Activated naive CD8-positive, alpha-beta T cell treated with anti-CD3 and anti-CD28 coated beads for 36 hours (primary cell): ENCODE measurements around the gene MACROD2. TPM values are rescaled to one million over a fixed set of nuclear protein-coding genes. Genes with fewer than 3 reads are reported as not detected.
"Not testable (repeated sequence)": the region's sequence is repeated elsewhere in the genome, so short reads cannot be mapped to it uniquely, and the experiment has no call there.

Source experiments
- DNase-seq: peaks from one replicate; pipeline ENCODE4 v3.0.0; 2021
- H3K27ac Mint-ChIP-seq: one replicate; pipeline ENCODE4 v1.8.0; 2022; ENCODE audit warnings: mild to moderate bottlenecking, moderate library complexity, mixed read lengths
- H3K27me3 Mint-ChIP-seq: one replicate; pipeline ENCODE4 v1.8.0; 2022; ENCODE audit warnings: mild to moderate bottlenecking, mixed read lengths
- H3K36me3 Mint-ChIP-seq: one replicate; pipeline ENCODE4 v1.8.0; 2021; ENCODE audit warnings: mild to moderate bottlenecking, mixed read lengths
- H3K4me1 Mint-ChIP-seq: one replicate; pipeline ENCODE4 v1.8.0; 2021; ENCODE audit warnings: mixed read lengths
- H3K4me3 Mint-ChIP-seq: one replicate; pipeline ENCODE4 v1.8.0; 2022; ENCODE audit warnings: mild to moderate bottlenecking, moderate library complexity, mixed read lengths
- H3K9me3 Mint-ChIP-seq: one replicate; pipeline ENCODE4 v1.8.0; 2022; ENCODE audit warnings: mixed read lengths
- total RNA-seq, 2 experiments: library from RNA; stranded (reverse); gene quantifications; one replicate each; pipeline ENCODE4 v1.2.3, GENCODE V29; 2021

MACROD2 gene
- total RNA-seq, 2 experiments from 2014 or later, result 0.12 to 0.14 TPM

DNA sequence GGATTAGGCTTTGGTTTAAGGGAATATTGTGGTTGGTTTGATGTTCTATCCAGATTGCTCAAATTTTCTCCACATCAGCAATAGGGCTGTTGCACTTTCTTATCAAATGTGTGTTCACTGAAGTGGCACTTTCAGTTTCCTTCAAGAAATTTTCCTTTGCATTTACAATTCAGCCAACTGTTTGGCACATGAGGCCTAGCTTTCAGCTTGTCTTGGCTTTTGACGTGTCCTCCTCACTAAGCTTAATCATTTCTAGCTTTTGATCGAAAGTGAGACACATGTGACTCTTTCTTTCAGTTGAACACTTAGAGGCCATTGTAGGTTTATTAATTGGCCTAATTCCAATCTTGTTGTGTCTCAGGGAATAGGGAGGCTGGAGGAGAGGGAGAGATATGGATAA is 237.3 kb downstream of the MACROD2 start:
- DNase-seq, result no peak
- no peak overlapping the region for H3K4me3 Mint-ChIP-seq
- H3K27me3 Mint-ChIP-seq, result no peaks in the 10 kb centered on the region
- H3K4me1 Mint-ChIP-seq, result no peaks in the 10 kb centered on the region
- H3K9me3 Mint-ChIP-seq, result no peaks in the 10 kb centered on the region
- H3K36me3 Mint-ChIP-seq, result no peaks in the 10 kb centered on the region
- H3K27ac Mint-ChIP-seq, result no peak overlapping the region

DNA sequence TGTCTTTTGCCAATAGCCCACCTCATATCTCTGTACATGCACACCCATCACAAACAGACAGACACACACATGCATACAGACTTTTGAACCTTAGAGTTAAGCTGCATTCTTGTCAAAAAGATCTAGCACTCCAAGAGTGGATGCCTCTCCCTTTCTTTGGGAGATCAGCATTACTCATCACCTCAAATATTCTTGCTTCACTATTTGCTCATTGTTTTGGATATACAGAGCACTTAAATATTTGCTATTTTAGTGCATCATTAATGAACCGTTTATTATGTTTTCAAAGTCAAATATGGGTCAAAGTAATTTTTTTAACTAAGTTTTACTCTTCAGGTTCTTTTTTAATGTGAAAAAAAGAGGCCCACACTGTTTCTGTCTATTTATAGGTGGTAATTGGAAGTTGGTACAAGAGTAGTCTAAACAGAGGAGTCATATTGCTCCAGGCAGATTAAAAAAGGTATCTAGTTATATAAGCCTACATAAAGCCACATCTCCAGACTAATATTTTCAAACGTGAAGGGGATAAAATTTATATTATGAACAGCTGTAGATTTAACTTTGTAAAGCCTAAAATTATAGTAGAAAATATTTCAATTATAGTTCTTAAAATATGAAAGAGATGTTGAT is 239.5 kb downstream of the MACROD2 start:
- Mint-ChIP-seq H3K4me3 (no peak overlapping the region), H3K36me3 (no peaks in the 10 kb centered on the region), H3K27me3 (no peaks in the 10 kb centered on the region), H3K9me3 (peaks cover 5% of the 10 kb centered on the region), H3K27ac (no peak overlapping the region), H3K4me1 (no peaks in the 10 kb centered on the region)
- DNase-seq, result no peak

DNA sequence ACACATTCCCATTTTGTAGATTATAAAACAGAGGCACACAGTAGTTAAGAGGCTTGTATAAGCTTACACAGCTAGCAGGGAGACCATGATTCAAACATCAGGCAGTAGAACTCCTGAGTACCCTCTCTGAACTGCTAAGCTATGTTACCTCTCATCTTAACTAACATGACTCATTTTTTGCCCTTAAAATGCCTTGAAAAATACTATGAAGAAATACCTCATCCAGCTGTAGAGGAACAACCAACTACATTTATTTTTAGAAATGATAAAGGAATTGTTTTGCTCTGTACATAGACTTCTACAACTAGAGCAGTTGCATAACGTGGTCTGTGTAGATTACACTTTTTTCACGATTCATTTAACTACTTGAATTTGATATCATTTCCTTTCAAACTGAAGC is 240.0 kb downstream of the MACROD2 start:
- Mint-ChIP-seq H3K4me3 (no peak overlapping the region), H3K4me1 (no peaks in the 10 kb centered on the region), H3K36me3 (no peaks in the 10 kb centered on the region), H3K27ac (no peak overlapping the region), H3K9me3 (peaks cover 5% of the 10 kb centered on the region), H3K27me3 (no peaks in the 10 kb centered on the region)
- no peak for DNase-seq

DNA sequence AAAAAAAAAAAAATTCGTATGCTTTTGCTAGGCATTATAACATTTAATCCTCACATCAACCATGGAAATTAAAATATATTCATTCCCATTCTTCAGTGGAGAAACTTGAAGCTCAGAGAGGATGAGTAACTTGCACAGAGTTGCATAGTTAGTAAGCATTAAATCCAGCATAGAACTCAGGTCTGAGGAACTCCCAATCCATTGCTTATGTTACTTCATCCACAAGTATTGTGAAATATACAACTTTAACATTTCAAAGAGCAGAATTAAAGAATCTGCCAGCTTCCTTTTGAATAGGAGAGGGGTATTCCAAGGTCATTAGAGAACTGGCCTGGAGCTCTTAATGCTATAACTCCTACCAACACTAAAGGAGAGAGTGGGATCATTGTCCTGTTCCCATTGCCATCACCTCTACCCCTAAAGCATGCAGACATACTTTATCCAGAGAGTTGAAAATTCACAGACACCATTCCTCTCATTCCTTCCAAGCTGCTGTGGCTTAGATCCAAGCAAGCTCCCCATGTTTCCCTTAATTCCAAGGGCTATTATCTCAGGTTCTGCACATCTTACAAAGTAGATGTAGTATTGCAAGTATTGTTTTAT is 250.2 kb downstream of the MACROD2 start:
- Mint-ChIP-seq H3K4me1 (no peaks in the 10 kb centered on the region), H3K36me3 (no peaks in the 10 kb centered on the region), H3K4me3 (no peak overlapping the region), H3K27me3 (no peaks in the 10 kb centered on the region), H3K27ac (no peak overlapping the region), H3K9me3 (no peaks in the 10 kb centered on the region)
- DNase-seq, result no peak

DNA sequence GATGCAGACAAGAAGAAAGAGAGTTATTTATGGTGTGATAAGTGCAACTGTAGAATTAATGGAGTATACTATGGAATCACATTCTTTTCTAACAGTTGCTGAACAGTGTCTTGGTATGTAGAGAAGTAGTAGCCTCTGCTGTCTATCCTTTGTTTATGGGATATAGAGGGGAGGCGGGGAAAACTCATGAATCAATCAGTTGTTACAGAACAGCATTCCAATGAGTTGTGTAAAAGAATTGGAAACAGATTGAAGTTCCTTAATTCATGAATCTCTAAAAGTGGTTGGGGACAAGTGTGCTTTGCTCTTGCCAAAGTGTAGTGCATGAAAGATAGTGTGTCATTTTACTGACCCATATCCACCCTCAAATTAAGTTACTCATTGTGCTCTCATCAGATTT is 264.4 kb downstream of the MACROD2 start:
- H3K4me3 Mint-ChIP-seq, result no peak overlapping the region
- H3K36me3 Mint-ChIP-seq, result no peaks in the 10 kb centered on the region
- no peak overlapping the region for H3K27ac Mint-ChIP-seq
- H3K4me1 Mint-ChIP-seq, result no peaks in the 10 kb centered on the region
- no peak for DNase-seq
- no peaks in the 10 kb centered on the region for H3K27me3 Mint-ChIP-seq
- H3K9me3 Mint-ChIP-seq, result peaks cover 9% of the 10 kb centered on the region

DNA sequence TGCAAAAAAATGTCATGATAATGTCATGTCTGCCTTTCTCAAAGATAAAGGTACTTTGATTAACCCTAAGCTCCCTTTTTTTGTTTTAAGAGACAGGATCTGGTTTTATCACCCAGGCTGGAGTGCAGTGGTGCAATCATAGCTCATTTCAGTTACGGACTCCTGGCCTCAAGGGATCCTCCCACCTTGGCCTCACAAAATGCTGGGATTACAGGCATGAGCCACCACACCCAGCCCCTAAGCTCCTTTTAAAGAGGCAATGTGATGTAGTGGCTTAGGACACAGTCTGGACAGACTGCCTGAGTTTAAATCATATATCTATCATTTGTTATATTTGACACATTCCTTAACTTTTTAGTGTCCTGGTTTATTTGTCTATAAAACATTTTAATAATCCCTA is 265.1 kb downstream of the MACROD2 start:
- DNase-seq, result no peak
- H3K4me3 Mint-ChIP-seq, result no peak overlapping the region
- peaks cover 9% of the 10 kb centered on the region for H3K9me3 Mint-ChIP-seq
- H3K36me3 Mint-ChIP-seq, result no peaks in the 10 kb centered on the region
- H3K4me1 Mint-ChIP-seq, result no peaks in the 10 kb centered on the region
- H3K27ac Mint-ChIP-seq, result no peak overlapping the region
- H3K27me3 Mint-ChIP-seq, result no peaks in the 10 kb centered on the region

DNA sequence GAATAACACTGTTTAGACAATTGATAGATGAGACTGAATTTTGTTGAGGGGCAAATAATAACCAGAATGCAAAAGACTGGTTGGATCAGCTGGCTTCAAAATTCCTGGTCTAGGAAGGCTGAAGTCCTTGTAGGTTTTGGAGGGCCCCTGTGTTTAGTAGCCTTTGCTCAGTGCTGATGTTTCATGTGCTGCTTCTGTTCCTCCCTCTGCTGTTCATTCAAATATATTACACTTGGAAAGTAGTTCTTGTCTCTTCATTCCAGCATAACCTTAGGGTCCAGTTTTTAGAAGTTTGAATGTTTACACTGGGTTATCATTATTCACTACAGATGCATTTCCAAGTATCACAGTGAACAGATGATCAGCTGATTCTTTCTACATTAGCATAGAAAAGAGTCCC is 269.6 kb downstream of the MACROD2 start:
- Mint-ChIP-seq H3K27ac (no peak overlapping the region), H3K27me3 (no peaks in the 10 kb centered on the region), H3K4me3 (no peak overlapping the region), H3K4me1 (no peaks in the 10 kb centered on the region), H3K36me3 (no peaks in the 10 kb centered on the region), H3K9me3 (peaks cover 2% of the 10 kb centered on the region)
- no peak for DNase-seq

DNA sequence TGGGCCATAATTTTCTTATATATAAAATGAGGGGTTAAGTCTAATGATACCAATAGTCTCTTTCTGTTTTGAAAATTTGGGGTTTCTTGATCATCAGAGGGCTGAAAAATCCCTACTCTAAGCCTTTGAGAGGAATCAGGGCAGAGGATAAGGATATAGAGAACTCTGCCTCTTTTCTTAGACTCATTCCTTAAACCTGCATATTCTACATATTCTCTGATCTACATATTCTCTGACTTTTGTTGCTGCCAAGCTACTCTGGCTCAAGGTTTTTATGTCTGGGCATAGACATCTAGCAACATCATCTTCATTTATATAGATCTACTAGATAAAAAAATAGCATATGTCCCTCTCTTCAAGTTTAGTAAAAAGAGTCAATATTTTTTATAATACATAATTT is 270.9 kb downstream of the MACROD2 start:
- Mint-ChIP-seq H3K27ac (no peak overlapping the region), H3K4me3 (no peak overlapping the region), H3K27me3 (no peaks in the 10 kb centered on the region), H3K4me1 (no peaks in the 10 kb centered on the region), H3K9me3 (peaks cover 4% of the 10 kb centered on the region), H3K36me3 (no peaks in the 10 kb centered on the region)
- no peak for DNase-seq

DNA sequence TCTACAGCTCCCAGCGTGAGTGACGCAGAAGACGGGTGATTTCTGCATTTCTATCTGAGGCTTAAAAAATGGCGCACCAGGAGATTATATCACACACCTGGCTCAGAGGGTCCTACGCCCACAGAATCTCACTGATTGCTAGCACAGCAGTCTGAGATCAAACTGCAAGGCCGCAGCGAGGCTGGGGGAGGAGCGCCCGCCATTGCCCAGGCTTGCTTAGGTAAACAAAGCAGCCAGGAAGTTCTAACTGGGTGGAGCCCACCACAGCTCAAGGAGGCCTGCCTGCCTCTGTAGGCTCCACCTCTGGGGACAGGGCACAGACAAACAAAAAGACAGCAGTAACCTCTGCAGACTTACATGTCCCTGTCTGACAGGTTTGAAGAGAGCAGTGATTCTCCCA is 275.4 kb downstream of the MACROD2 start:
- not testable (repeated sequence) for H3K36me3 Mint-ChIP-seq, H3K27ac Mint-ChIP-seq, H3K27me3 Mint-ChIP-seq, H3K4me3 Mint-ChIP-seq, H3K4me1 Mint-ChIP-seq, H3K9me3 Mint-ChIP-seq, DNase-seq

DNA sequence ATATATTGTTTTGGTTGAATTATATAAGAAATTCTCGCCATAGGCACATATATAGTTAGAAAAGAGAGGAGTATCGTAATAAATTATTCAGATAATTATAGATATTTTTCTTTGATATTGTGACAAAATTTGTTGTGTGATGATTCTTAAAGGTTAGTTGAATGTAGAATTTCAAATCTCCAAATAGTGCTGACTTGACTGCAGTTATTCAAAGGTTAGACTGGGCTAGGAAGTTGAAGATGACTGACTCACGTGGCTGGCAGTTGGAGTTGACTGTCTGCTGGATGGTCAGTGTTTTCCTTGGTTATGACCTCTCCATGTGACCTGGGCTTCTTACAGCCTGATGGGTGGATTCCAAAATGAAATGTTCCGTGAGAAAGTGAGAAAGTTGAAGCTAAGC is 286.8 kb downstream of the MACROD2 start:
- no peaks in the 10 kb centered on the region for H3K36me3 Mint-ChIP-seq
- no peak overlapping the region for H3K4me3 Mint-ChIP-seq

DNA sequence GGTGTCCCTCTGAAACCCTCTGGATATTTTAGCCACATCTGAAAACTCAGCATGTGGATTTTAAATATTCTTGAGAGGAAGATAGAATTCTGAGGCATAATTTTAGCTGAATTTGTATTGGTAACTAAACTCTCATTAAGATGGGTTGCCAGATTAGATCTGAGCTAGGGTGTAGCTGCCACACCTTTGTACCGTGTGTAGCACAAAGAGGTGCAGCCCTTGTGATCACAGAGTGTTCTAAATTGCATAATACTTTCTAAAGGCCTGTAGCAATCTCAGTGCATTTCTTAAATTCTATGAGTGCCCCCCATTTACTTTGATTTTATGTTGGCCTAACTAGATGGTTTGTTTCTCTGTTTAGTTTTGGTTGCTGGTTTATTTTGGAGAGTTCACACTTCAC is 289.1 kb downstream of the MACROD2 start:
- Mint-ChIP-seq H3K27ac (no peak overlapping the region), H3K4me3 (no peak overlapping the region), H3K9me3 (peaks cover 2% of the 10 kb centered on the region), H3K36me3 (no peaks in the 10 kb centered on the region), H3K27me3 (no peaks in the 10 kb centered on the region), H3K4me1 (no peaks in the 10 kb centered on the region)
- no peak for DNase-seq

More for the DNA sequence above, 286.8 kb downstream of the MACROD2 start:
- Mint-ChIP-seq H3K27ac (no peak overlapping the region), H3K9me3 (peaks cover 4% of the 10 kb centered on the region), H3K27me3 (no peaks in the 10 kb centered on the region), H3K4me1 (no peaks in the 10 kb centered on the region)
- no peak for DNase-seq

DNA sequence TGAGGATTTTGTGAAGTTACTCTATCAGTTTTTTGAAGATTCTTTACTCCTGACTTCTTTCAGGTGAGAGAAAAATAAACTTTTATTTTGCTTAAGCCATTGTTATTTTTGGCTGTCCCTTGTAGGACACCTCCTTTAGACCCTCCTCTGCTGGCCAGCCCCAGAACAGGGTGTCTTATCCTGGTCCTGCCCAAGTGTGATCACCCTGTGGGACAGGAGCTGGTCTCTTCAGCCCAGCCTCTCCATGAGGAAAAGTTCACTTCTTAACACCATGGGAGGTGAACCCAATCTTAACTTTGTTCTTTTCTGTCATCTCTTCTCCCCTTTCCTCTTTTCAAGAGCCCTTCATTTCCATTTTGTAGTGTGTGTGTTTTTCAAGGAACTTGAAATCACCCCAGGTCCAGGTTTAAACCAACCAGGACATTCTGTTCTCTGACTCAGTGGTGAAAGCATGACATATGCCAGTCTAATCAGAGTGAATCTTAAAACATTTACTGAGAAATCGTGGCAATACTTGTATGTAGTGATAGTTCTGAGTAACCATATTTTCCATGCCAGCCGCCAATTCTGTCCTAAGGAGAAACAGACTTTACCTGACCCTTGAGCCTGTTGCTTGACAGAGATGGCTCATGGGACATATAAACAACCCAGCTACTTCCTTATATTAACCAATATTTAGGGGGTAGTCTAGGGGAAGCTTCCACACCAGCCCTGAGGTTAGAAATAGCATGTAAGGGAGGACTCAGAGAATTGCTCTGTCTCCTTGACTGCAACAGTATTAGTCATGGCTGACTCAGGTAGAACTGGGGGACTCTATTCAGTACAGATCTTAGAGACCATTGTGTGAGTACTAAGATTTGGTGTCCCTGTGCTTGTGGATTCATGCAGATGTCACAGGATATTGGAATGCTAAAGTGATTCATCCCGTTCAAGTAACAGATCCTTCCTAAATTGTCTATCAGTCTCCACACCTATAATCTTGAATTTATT is 293.3 kb downstream of the MACROD2 start:
- Mint-ChIP-seq H3K9me3 (peaks cover 2% of the 10 kb centered on the region), H3K4me3 (no peak overlapping the region), H3K27me3 (no peaks in the 10 kb centered on the region), H3K36me3 (no peaks in the 10 kb centered on the region), H3K4me1 (no peaks in the 10 kb centered on the region), H3K27ac (no peak overlapping the region)
- no peak for DNase-seq

DNA sequence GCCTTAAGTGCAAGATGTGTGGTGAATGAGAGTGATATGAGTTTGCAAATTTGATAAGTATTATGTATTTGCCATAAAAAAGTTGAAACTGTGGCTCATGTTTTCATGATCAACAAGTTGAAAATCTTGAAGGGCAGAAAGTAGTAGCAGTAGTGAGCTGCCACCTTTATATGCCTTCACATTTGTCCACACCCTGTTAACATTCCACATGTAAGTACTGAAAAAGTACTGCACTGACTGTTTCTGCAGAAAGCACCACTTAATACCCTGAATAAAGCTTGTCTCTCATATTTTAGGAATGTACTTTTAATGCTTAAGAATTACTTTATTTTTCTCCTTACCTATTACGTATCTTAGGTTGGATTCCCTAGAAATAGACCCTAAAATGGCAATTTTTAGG is 296.2 kb downstream of the MACROD2 start:
- Mint-ChIP-seq H3K4me3 (no peak overlapping the region), H3K36me3 (no peaks in the 10 kb centered on the region), H3K9me3 (no peaks in the 10 kb centered on the region), H3K27ac (no peak overlapping the region), H3K4me1 (no peaks in the 10 kb centered on the region), H3K27me3 (no peaks in the 10 kb centered on the region)
- DNase-seq, result no peak

DNA sequence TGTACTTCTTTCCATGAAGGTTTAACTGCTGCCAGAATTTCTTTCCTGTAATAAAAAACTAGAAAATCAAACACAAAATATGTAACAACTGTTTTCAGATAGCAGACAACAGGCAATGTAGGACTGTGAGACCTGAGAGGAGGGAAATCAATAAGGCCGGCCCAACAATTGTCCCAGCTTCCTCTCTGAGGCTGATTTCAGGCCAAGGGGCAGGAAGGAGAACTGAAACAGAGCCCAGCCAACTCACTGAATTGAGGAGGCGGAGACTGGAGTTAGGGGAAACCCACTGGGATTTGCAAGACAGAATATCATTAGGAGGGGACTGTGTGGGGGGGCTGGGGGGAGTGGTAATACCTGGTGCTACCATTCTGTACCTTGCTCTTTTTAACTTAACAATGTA is 299.9 kb downstream of the MACROD2 start:
- no peak for DNase-seq
- Mint-ChIP-seq H3K4me1 (no peaks in the 10 kb centered on the region), H3K9me3 (peaks cover 3% of the 10 kb centered on the region), H3K4me3 (no peak overlapping the region), H3K27me3 (no peaks in the 10 kb centered on the region), H3K36me3 (no peaks in the 10 kb centered on the region), H3K27ac (no peak overlapping the region)

DNA sequence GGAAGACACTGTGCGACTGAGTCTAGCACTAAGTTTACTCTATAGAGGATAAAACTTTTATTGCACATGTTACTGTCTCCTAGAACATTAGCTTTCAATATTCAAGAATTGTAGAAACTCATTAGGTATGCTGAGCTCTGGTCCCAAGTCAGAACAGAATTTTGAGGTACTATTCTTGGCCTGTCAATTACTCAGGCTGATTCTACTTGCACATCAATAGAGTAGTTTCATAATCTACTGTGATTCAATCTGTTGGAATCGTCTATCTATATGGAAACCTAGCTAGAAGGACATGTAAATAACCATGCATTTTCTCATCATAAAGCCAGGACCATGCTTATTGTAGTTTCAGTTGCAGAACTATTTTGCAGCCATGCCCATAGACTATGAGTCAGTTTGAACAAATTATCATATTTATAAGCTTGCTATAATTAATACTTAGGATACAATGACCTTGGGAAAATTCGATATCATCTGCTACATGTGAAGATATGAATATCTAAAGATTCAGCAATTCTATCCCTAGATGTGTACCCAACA is 300.5 kb downstream of the MACROD2 start:
- Mint-ChIP-seq H3K4me1 (no peaks in the 10 kb centered on the region), H3K27ac (no peak overlapping the region), H3K27me3 (no peaks in the 10 kb centered on the region), H3K4me3 (no peak overlapping the region), H3K36me3 (no peaks in the 10 kb centered on the region), H3K9me3 (peaks cover 3% of the 10 kb centered on the region)
- DNase-seq, result no peak
